SK-N-SH treated with all-trans-retinoic acid at 6 μM for 48 hours (cell line): ENCODE results near the gene C1QL2.

Experiments used
- ARNTL ChIP-seq: fragments of 450-650 bp; formaldehyde crosslinking; IDR thresholded peaks from 2 replicates; pipeline ENCODE4 v1.5.0; 2020; ENCODE audit warnings: low read depth, mild to moderate bottlenecking, moderate library complexity, borderline replicate concordance
- BACH2 ChIP-seq: fragments of 250-450 bp; sonication (Bioruptor Pico); IDR thresholded peaks from 2 replicates; pipeline ENCODE4 v1.9.0; 2021; ENCODE audit warnings: mild to moderate bottlenecking, borderline replicate concordance
- CSDC2 ChIP-seq: fragments of 250-450 bp; sonication (Bioruptor Pico); IDR thresholded peaks from 2 replicates; pipeline ENCODE4 v1.5.0; 2020; ENCODE audit warnings: mild to moderate bottlenecking, moderate library complexity
- CSRNP3 ChIP-seq: fragments of 250-450 bp; sonication (Bioruptor Pico); IDR thresholded peaks from 2 replicates; pipeline ENCODE4 v1.5.1; 2021; ENCODE audit warnings: mild to moderate bottlenecking, moderate library complexity
- ESRRG ChIP-seq: fragments of 250-450 bp; sonication (Bioruptor Pico); IDR thresholded peaks from 2 replicates; pipeline ENCODE4 v1.6.1; 2021; ENCODE audit warnings: mild to moderate bottlenecking
- OSR1 ChIP-seq: fragments of 250-450 bp; sonication (Bioruptor Pico); IDR thresholded peaks from 2 replicates; pipeline ENCODE4 v1.8.0; 2022; ENCODE audit warnings: moderate library complexity, mild to moderate bottlenecking, inconsistent platforms
- PATZ1 ChIP-seq: fragments of 250-450 bp; sonication (Bioruptor Pico); IDR thresholded peaks from 2 replicates; pipeline ENCODE4 v1.8.0; 2020; ENCODE audit warnings: mild to moderate bottlenecking, moderate library complexity, borderline replicate concordance
- POU6F1 ChIP-seq: fragments of 250-450 bp; sonication (Bioruptor Pico); IDR thresholded peaks from 2 replicates; pipeline ENCODE4 v1.8.0; 2021; ENCODE audit warnings: low read depth, mild to moderate bottlenecking, moderate library complexity, borderline replicate concordance
- PPARA ChIP-seq: fragments of 250-450 bp; sonication (Bioruptor Pico); IDR thresholded peaks from 2 replicates; pipeline ENCODE4 v1.5.0; 2020; ENCODE audit warnings: mild to moderate bottlenecking, borderline replicate concordance
- SNAI2 ChIP-seq: fragments of 250-450 bp; sonication (Bioruptor Pico); IDR thresholded peaks from 2 replicates; pipeline ENCODE4 v1.5.0; 2020; ENCODE audit warnings: mild to moderate bottlenecking, moderate library complexity
- ZFP3 ChIP-seq: fragments of 250-450 bp; sonication (Bioruptor Pico); IDR thresholded peaks from 2 replicates; pipeline ENCODE4 v1.5.0; 2020; ENCODE audit warnings: mild to moderate bottlenecking, moderate library complexity
- ZFP30 ChIP-seq: fragments of 450-650 bp; formaldehyde crosslinking; IDR thresholded peaks from 2 replicates; pipeline ENCODE4 v1.5.0; 2022; ENCODE audit warnings: mild to moderate bottlenecking, moderate library complexity
- ZNF565 ChIP-seq: fragments of 450-650 bp; formaldehyde crosslinking; conservative IDR thresholded peaks from 2 replicates; pipeline ENCODE4 v1.5.0; 2020; ENCODE audit warnings: low read depth, mild to moderate bottlenecking, moderate library complexity
- ZNF70 ChIP-seq: fragments of 450-650 bp; formaldehyde crosslinking; IDR thresholded peaks from 2 replicates; pipeline ENCODE4 v1.5.0; 2020; ENCODE audit warnings: mild to moderate bottlenecking, moderate library complexity

GRCh38 chr2:119195887-119196286, 37.3 kb upstream of the C1QL2 start:
- TF ChIP-seq ESRRG (CRISPR knock-in tag) (no peak), BACH2 (CRISPR knock-in tag) (no peak), SNAI2 (CRISPR knock-in tag) (no peak), ZFP3 (CRISPR knock-in tag) (no peak), CSRNP3 (CRISPR knock-in tag) (no peak), PPARA (no peak), PATZ1 (CRISPR knock-in tag) (no peak), ZNF70 (CRISPR knock-in tag) (no peak), ARNTL (CRISPR knock-in tag) (no peak), POU6F1 (CRISPR knock-in tag) (no peak), ZFP30 (CRISPR knock-in tag) (no peak), ZNF565 (no peak), OSR1 (CRISPR knock-in tag) (no peak), CSDC2 (CRISPR knock-in tag) (no peak)
